ENCODE data around the gene BDH2. TPM values are rescaled to one million over a fixed set of nuclear protein-coding genes. Genes with fewer than 3 reads are reported as not detected.
A peak's percentile ranks its signal among the peaks of the same experiment; 100 is the strongest.

Gene BDH2
- 10 to 100 TPM; 44.1 to 63.8 TPM for total RNA-seq
- 100 to 1,000 TPM in 1 of 2 donors, 10 to 100 TPM in 1; 67.2 to 120 TPM for polyA plus RNA-seq
- long read RNA-seq, donor 1, transcript BDH2-203 (10 exons, 1,742 nt): minor isoform, 6 of 91 reads
- long read RNA-seq, donor 1, transcript BDH2-204 (9 exons, 2,046 nt): major isoform, 35 of 91 reads
- long read RNA-seq, donor 1, transcript BDH2-201 (10 exons, 1,126 nt): minor isoform, 27 of 91 reads
- long read RNA-seq, donor 1, partial matches to known transcripts: 4 of 91 reads
- long read RNA-seq, donor 1, other reads (novel, unspliced or antisense): 18 of 91 reads
- long read RNA-seq, donor 2, transcript BDH2-204 (9 exons, 2,046 nt): major isoform, 8 of 20 reads
- long read RNA-seq, donor 2, transcript BDH2-201 (10 exons, 1,126 nt): major isoform, 8 of 20 reads
- long read RNA-seq, donor 2, partial matches to known transcripts: 3 of 20 reads
- long read RNA-seq, donor 2, other reads (novel, unspliced or antisense): 1 of 20 reads

DNA sequence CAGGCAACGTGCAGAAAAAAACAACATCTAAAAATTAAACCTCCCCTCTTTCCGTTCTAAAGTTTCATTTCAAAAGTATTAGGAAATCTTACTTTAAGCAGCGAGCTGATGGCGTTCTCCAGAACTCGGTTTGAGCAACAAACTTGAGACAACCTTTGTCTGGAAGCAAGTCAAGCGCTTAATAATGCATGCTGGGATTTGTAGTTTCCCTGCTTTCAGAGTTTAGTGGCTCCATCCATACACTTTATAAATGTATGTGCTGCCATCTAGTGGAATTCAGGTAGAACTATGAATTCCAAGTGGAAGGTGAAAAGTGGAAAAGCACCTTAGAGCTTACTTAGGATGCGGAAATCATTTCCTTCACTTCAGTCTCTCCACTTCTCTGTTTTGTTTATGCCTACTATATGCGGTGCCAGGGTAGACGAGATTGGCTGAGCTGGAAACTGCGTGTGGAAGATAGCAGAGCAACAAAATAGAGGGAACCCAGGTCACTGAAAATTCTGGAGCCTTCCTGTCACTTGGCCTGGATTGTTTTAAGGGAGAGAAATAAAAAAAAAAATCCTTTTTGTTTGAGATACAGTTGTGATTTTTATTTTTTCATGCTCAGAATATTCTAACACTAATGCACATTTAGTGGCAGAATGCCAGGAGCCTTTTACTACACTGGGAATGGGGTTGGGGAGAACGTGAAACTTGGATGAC lies at the start of gene BDH2:
TSS of gene BDH2 (minus strand) at position 144 of the 702 bp plus-strand sequence. CDS start 3,580 bp downstream, outside the sequence.
- intact Hi-C loops (cut with DNase I): loop anchor here (2.0 to 10.0 kb wide), 6 partner anchors 51 to 755 kb away; partner anchors contain the start of genes SLC39A8 (in 1 of the 2) and UBE2D3 (in 1 of the 2)
- Histone ChIP-seq H3K36me3 (ENCODE audit: control insufficient read depth in 1 of 2, insufficient read depth in 2 of 2, low read length in 1 of 2) (no peaks in the 10 kb centered on the region), H3K27ac (ENCODE audit: low read depth in 1 of 2, low read length in 2 of 2) (peak within 1 kb of the TSS; percentile 48 to 79), H3K9me3 (ENCODE audit: control insufficient read depth, low read length) (no peaks in the 10 kb centered on the region), H3K27me3 (ENCODE audit: control insufficient read depth in 1 of 2, insufficient read depth in 2 of 2, low read length in 1 of 2) (no peaks in the 10 kb centered on the region), H3K4me3 (ENCODE audit: low read length in 2 of 2) (peak within 1 kb of the TSS; percentile 89 to 96), H3K4me1 (ENCODE audit: control insufficient read depth in 1 of 2, insufficient read depth in 2 of 2, low read length in 2 of 2) (peaks cover 0 to 4% of the 10 kb centered on the region in 2 donors)
- ATAC-seq (ENCODE audit: low FRiP score) (peak; percentile 96), DNase-seq (no peak)
- WGBS, 2 donors: 6% methylated on average over 11 of the region's 11 CpGs

GRCh38 chr4:103144926-103145325 lies 45.3 kb upstream of the BDH2 start:
- H3K27ac ChIP-seq (ENCODE audit: low read depth in 1 of 2, low read length in 2 of 2): no peak overlapping the region
- H3K36me3 ChIP-seq (ENCODE audit: control insufficient read depth in 1 of 2, insufficient read depth in 2 of 2, low read length in 1 of 2): no peaks in the 10 kb centered on the region
- no peak for ATAC-seq (ENCODE audit: low FRiP score)
- H3K4me3 ChIP-seq (ENCODE audit: low read length in 2 of 2): no peak overlapping the region
- H3K4me1 ChIP-seq (ENCODE audit: control insufficient read depth in 1 of 2, insufficient read depth in 2 of 2, low read length in 2 of 2): no peaks in the 10 kb centered on the region
- 97% methylated on average over 4 of the region's 4 CpGs for WGBS, 2 donors
- no peak for DNase-seq
- no peaks in the 10 kb centered on the region for H3K27me3 ChIP-seq (ENCODE audit: control insufficient read depth in 1 of 2, insufficient read depth in 2 of 2, low read length in 1 of 2)
- no peaks in the 10 kb centered on the region for H3K9me3 ChIP-seq (ENCODE audit: control insufficient read depth, low read length)
- intact Hi-C loops (cut with DNase I): no loop called here

GRCh38 chr4:103137446-103137827 lies 37.8 kb upstream of the BDH2 start:
- Histone ChIP-seq H3K36me3 (ENCODE audit: control insufficient read depth in 1 of 2, insufficient read depth in 2 of 2, low read length in 1 of 2) (no peaks in the 10 kb centered on the region), H3K27ac (ENCODE audit: low read depth in 1 of 2, low read length in 2 of 2) (no peak overlapping the region), H3K9me3 (ENCODE audit: control insufficient read depth, low read length) (no peaks in the 10 kb centered on the region), H3K27me3 (ENCODE audit: control insufficient read depth in 1 of 2, insufficient read depth in 2 of 2, low read length in 1 of 2) (no peaks in the 10 kb centered on the region), H3K4me3 (ENCODE audit: low read length in 2 of 2) (no peak overlapping the region), H3K4me1 (ENCODE audit: control insufficient read depth in 1 of 2, insufficient read depth in 2 of 2, low read length in 2 of 2) (no peaks in the 10 kb centered on the region)
- DNase-seq: no peak
- ATAC-seq (ENCODE audit: low FRiP score): no peak
- 88 to 95% methylated on average over 1 of the region's 1 CpG for WGBS, 2 donors
- intact Hi-C loops (cut with DNase I): no loop called here

- ATAC-seq (ENCODE audit: low FRiP score) (no peak), DNase-seq (no peak)
- Histone ChIP-seq H3K4me3 (ENCODE audit: low read length in 2 of 2) (no peak overlapping the region), H3K4me1 (ENCODE audit: control insufficient read depth in 1 of 2, insufficient read depth in 2 of 2, low read length in 2 of 2) (no peaks in the 10 kb centered on the region), H3K36me3 (ENCODE audit: control insufficient read depth in 1 of 2, insufficient read depth in 2 of 2, low read length in 1 of 2) (no peaks in the 10 kb centered on the region), H3K27ac (ENCODE audit: low read depth in 1 of 2, low read length in 2 of 2) (no peak overlapping the region), H3K9me3 (ENCODE audit: control insufficient read depth, low read length) (no peaks in the 10 kb centered on the region), H3K27me3 (ENCODE audit: control insufficient read depth in 1 of 2, insufficient read depth in 2 of 2, low read length in 1 of 2) (no peaks in the 10 kb centered on the region)
- intact Hi-C loops (cut with DNase I): no loop called here
- 49 to 92% methylated on average over 1 of the region's 1 CpG for WGBS, 2 donors
These were observed 37.2 kb upstream of the BDH2 start for GRCh38 chr4:103136671-103137445.

- H3K4me3 ChIP-seq (ENCODE audit: low read length in 2 of 2): no peak overlapping the region
- H3K9me3 ChIP-seq (ENCODE audit: control insufficient read depth, low read length): no peaks in the 10 kb centered on the region
- intact Hi-C loops (cut with DNase I): no loop called here
- ATAC-seq (ENCODE audit: low FRiP score) (no peak), DNase-seq (no peak)
- no peaks in the 10 kb centered on the region for H3K36me3 ChIP-seq (ENCODE audit: control insufficient read depth in 1 of 2, insufficient read depth in 2 of 2, low read length in 1 of 2)
- H3K4me1 ChIP-seq (ENCODE audit: control insufficient read depth in 1 of 2, insufficient read depth in 2 of 2, low read length in 2 of 2): no peaks in the 10 kb centered on the region
- WGBS, 2 donors: 92 to 99% methylated on average over 8 of the region's 8 CpGs
- H3K27me3 ChIP-seq (ENCODE audit: control insufficient read depth in 1 of 2, insufficient read depth in 2 of 2, low read length in 1 of 2): no peaks in the 10 kb centered on the region
- no peak overlapping the region for H3K27ac ChIP-seq (ENCODE audit: low read depth in 1 of 2, low read length in 2 of 2)
These were observed 29.5 kb upstream of the BDH2 start for GRCh38 chr4:103129174-103129573.

DNA sequence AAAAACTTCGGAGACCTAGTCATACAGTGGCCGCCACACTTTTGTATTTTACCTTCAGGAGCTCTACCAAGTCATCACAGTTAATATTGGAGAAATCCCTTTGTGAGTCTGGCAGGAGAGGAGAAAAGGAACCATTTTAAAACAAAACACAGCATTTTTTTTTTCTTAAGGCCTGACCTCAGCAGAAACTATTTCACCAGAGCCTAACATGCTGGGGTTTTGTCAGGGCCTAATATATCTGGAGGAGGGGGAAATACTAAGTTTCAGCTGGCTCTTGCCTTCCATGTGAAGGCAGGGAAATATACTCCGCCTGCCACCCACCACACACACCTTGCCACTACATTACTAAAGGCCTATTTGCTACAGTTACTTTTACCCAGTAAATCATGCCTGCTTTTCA lies 26.5 kb upstream of the BDH2 start:
- H3K27me3 ChIP-seq (ENCODE audit: control insufficient read depth in 1 of 2, insufficient read depth in 2 of 2, low read length in 1 of 2): no peaks in the 10 kb centered on the region
- no peak overlapping the region for H3K27ac ChIP-seq (ENCODE audit: low read depth in 1 of 2, low read length in 2 of 2)
- ATAC-seq (ENCODE audit: low FRiP score) (no peak), DNase-seq (no peak)
- no peaks in the 10 kb centered on the region for H3K36me3 ChIP-seq (ENCODE audit: control insufficient read depth in 1 of 2, insufficient read depth in 2 of 2, low read length in 1 of 2)
- WGBS, 2 donors: 94 to 96% methylated on average over 3 of the region's 3 CpGs
- H3K4me1 ChIP-seq (ENCODE audit: control insufficient read depth in 1 of 2, insufficient read depth in 2 of 2, low read length in 2 of 2): no peaks in the 10 kb centered on the region
- no peak overlapping the region for H3K4me3 ChIP-seq (ENCODE audit: low read length in 2 of 2)
- intact Hi-C loops (cut with DNase I): no loop called here
- H3K9me3 ChIP-seq (ENCODE audit: control insufficient read depth, low read length): no peaks in the 10 kb centered on the region

GRCh38 chr4:103123114-103123513 lies 23.5 kb upstream of the BDH2 start:
- DNase-seq: no peak
- no peak overlapping the region for H3K4me3 ChIP-seq (ENCODE audit: low read length in 2 of 2)
- no peaks in the 10 kb centered on the region for H3K36me3 ChIP-seq (ENCODE audit: control insufficient read depth in 1 of 2, insufficient read depth in 2 of 2, low read length in 1 of 2)
- no peak for ATAC-seq (ENCODE audit: low FRiP score)
- H3K4me1 ChIP-seq (ENCODE audit: control insufficient read depth in 1 of 2, insufficient read depth in 2 of 2, low read length in 2 of 2): no peaks in the 10 kb centered on the region
- no peak overlapping the region for H3K27ac ChIP-seq (ENCODE audit: low read depth in 1 of 2, low read length in 2 of 2)
- WGBS, 2 donors: 77 to 95% methylated on average over 3 of the region's 3 CpGs
- no peaks in the 10 kb centered on the region for H3K27me3 ChIP-seq (ENCODE audit: control insufficient read depth in 1 of 2, insufficient read depth in 2 of 2, low read length in 1 of 2)
- H3K9me3 ChIP-seq (ENCODE audit: control insufficient read depth, low read length): no peaks in the 10 kb centered on the region
- intact Hi-C loops (cut with DNase I): no loop called here

DNA sequence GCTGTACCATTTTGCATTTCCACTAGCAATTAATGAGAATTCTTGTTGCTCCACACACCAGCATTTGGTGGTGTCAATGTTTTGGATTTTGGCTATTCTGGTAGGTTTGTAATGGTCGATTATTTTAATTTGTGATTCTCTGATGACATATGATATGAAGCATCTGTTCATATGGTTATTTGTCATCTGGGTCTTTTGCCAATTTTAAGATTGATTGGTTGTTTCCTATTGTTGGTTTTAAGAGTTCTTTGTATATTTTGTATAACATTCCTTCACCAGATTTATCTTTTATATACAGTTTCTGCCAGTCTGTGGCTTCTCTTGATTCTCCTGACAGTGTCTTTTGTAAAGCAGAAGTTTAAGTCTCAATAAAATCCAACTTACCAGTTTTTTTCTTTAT lies 18.5 kb upstream of the BDH2 start:
- ATAC-seq (ENCODE audit: low FRiP score) (no peak), DNase-seq (no peak)
- Histone ChIP-seq H3K9me3 (ENCODE audit: control insufficient read depth, low read length) (no peaks in the 10 kb centered on the region), H3K27me3 (ENCODE audit: control insufficient read depth in 1 of 2, insufficient read depth in 2 of 2, low read length in 1 of 2) (no peaks in the 10 kb centered on the region), H3K36me3 (ENCODE audit: control insufficient read depth in 1 of 2, insufficient read depth in 2 of 2, low read length in 1 of 2) (no peaks in the 10 kb centered on the region), H3K27ac (ENCODE audit: low read depth in 1 of 2, low read length in 2 of 2) (no peak overlapping the region), H3K4me1 (ENCODE audit: control insufficient read depth in 1 of 2, insufficient read depth in 2 of 2, low read length in 2 of 2) (no peaks in the 10 kb centered on the region), H3K4me3 (ENCODE audit: low read length in 2 of 2) (no peak overlapping the region)
- intact Hi-C loops (cut with DNase I): no loop called here
- 48 to 66% methylated on average over 1 of the region's 1 CpG for WGBS, 2 donors

All from aorta (tissue), 5 donors.